ENCODE measurements around the gene RDH5. TPM values are rescaled to one million over a fixed set of nuclear protein-coding genes. Genes with fewer than 3 reads are reported as not detected.

The RDH5 gene
- total RNA-seq, 1 donor from 2014 or later: 10.6 TPM

DNA sequence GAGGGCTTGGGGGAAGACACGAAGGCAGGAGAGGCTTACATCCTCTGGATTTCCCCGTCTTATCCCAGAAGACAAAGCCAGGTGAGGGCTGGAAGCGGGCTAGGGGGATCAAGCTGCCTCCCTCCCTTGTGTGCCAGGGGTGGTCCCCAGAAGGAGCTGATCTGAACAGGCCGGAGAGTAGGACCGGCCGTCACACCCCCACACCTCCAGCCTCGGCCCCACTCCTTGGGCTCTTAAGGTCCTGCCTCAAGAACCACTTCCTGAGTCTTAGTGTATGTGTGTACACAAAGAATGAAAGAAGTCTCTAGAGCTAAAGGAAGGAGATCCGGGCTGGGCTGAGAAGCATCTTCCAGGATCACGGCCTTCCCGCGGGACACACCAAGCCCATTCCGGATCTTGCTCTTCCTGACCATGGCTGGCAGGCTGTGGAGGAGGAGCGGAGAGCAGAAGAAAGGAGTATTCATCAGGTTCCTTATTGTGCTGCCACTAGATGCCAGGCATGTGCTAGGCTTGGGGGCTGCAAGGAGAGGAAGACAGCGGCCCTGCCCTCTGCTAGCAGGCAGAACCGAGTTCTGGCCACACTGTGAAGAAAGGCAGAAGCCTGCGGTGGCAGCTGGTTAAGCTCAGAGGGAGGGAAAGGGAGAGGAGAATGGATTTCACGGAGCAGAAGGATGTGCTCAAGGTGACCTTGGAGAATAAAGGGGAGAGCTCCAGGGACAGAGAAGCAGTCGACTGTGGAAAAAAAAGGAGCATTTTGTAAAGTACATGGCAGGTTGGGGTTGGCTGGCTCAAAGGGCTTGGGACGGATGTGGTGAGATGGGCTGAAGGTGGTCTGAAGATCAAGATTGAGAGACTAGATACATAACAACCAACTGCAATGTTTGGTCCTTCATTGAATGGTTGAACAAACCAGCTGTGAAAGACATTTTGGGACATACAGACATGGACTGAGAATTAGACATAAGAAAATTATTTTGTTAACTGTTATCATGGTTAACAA lies 9.9 kb downstream of the RDH5 start:
- Histone ChIP-seq H3K27me3 (no peaks in the 10 kb centered on the region), H3K4me3 (peak overlapping the region; percentile 67 to 81), H3K4me1 (peaks cover 43% of the 10 kb centered on the region), H3K27ac (peak overlapping the region; percentile 100), H3K9me3 (no peaks in the 10 kb centered on the region), H3K36me3 (peaks cover 0 to 11% of the 10 kb centered on the region in 2 donors)
- TF ChIP-seq, protein P1, sequence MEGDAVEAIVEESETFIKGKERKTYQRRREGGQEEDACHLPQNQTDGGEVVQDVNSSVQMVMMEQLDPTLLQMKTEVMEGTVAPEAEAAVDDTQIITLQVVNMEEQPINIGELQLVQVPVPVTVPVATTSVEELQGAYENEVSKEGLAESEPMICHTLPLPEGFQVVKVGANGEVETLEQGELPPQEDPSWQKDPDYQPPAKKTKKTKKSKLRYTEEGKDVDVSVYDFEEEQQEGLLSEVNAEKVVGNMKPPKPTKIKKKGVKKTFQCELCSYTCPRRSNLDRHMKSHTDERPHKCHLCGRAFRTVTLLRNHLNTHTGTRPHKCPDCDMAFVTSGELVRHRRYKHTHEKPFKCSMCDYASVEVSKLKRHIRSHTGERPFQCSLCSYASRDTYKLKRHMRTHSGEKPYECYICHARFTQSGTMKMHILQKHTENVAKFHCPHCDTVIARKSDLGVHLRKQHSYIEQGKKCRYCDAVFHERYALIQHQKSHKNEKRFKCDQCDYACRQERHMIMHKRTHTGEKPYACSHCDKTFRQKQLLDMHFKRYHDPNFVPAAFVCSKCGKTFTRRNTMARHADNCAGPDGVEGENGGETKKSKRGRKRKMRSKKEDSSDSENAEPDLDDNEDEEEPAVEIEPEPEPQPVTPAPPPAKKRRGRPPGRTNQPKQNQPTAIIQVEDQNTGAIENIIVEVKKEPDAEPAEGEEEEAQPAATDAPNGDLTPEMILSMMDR (IDR thresholded peaks at IDR 0.05): no peak
- TF ChIP-seq POLR2AphosphoS5 (IDR thresholded peaks at IDR 0.05; ENCODE audit: insufficient read depth in 1 of 2, low read depth in 1 of 2): peak in 1 of 2 donors; percentile 54
- DNase-seq (ENCODE audit: extremely low spot score in 2 of 2): peak in 1 of 2 donors; percentile 97
- intact Hi-C loops (cut with DNase I): loop anchor here (5.0 kb wide), 1 partner anchor 202 kb away; the partner anchor contains the start of gene DGKA

DNA sequence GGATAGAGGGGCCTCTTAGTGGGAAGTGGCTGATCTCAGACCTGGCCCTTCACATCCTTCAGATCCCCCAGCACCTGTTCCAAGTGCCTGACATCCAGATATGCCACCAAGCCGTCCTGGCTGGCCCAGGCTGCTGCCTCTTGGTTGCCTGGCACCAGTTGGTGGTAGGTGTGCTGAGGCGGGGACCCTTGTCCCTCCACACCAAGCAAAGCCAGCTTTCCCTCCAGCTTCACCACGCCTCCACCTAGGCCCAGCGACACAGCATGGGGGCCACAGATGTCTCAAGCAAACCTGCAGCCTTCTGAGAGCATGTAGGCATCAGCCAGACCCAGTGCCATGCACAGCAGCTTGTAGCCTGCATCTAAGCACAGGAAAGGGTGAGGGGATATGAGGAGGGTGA lies 12.1 kb downstream of the RDH5 start:
- intact Hi-C loops (cut with DNase I): no loop called here

DNA sequence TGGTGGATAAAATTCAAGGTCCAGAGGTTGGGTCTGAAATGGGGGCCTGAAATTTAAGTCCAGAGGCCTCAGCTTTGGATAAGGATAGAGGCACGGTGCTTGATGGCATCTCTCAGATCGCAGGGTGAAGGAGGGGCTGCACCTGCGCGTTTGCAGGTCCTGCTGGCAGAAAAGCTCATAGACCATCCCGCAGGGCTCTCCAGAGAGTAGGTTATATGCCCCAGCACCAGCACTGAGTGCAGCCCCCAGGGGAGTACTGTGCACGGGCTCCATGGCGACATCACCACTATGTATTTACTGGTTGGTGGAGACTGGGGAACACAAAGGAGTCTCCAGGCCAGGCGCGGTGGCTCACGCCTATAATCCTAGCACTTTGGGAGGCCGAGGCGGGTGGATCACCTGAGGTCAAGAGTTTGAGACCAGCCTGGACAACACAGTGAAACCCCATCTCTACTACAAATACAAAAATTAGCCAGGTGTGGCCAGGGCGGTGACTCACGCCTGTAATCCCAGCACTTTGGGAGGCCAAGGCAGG lies 12.9 kb downstream of the RDH5 start:
- no peaks in the 10 kb centered on the region for H3K36me3 ChIP-seq
- intact Hi-C loops (cut with DNase I): no loop called here
- H3K4me1 ChIP-seq: peaks cover 30% of the 10 kb centered on the region
- no peak for DNase-seq (ENCODE audit: extremely low spot score in 2 of 2)
- H3K27me3 ChIP-seq: no peaks in the 10 kb centered on the region
- no peak for TF ChIP-seq POLR2A (IDR thresholded peaks at IDR 0.05)
- TF ChIP-seq, protein P1 (IDR thresholded peaks at IDR 0.05): no peak
- no peak for TF ChIP-seq POLR2AphosphoS5 (IDR thresholded peaks at IDR 0.05; ENCODE audit: insufficient read depth in 1 of 2, low read depth in 1 of 2)
- H3K27ac ChIP-seq: no peak overlapping the region
- H3K4me3 ChIP-seq: no peak overlapping the region
- H3K9me3 ChIP-seq: no peaks in the 10 kb centered on the region

More for the DNA sequence above, 12.1 kb downstream of the RDH5 start:
- H3K4me3 ChIP-seq: no peak overlapping the region
- no peaks in the 10 kb centered on the region for H3K27me3 ChIP-seq
- TF ChIP-seq, protein P1 (IDR thresholded peaks at IDR 0.05): no peak
- TF ChIP-seq POLR2AphosphoS5 (IDR thresholded peaks at IDR 0.05; ENCODE audit: insufficient read depth in 1 of 2, low read depth in 1 of 2) (no peak), POLR2A (IDR thresholded peaks at IDR 0.05) (no peak)
- no peaks in the 10 kb centered on the region for H3K36me3 ChIP-seq
- peaks cover 30% of the 10 kb centered on the region for H3K4me1 ChIP-seq
- DNase-seq (ENCODE audit: extremely low spot score in 2 of 2): no peak
- no peaks in the 10 kb centered on the region for H3K9me3 ChIP-seq
- no peak overlapping the region for H3K27ac ChIP-seq

DNA sequence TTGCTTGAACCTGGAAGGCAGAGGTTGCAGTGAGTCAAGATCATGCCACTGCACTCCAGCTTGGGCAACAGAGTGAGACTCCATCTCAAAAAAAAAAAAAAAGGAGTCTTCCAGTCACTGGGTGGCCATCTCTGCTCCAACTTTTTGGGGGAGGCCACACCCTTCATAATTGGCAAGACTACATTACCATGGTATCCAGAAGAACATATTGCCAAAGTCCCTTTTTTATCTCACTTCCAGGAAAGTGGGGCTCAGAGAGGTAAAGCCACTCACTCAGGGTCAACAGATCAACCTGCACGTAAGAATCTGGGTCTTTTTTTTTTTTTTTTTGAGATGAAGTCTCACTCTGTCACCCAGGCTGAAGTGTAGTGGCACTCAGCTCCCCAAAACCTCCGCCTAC lies 13.7 kb downstream of the RDH5 start:
- Histone ChIP-seq H3K4me1 (peaks cover 33% of the 10 kb centered on the region), H3K4me3 (no peak overlapping the region), H3K9me3 (no peaks in the 10 kb centered on the region), H3K27ac (no peak overlapping the region), H3K27me3 (no peaks in the 10 kb centered on the region), H3K36me3 (no peaks in the 10 kb centered on the region)
- intact Hi-C loops (cut with DNase I): no loop called here
- no peak for DNase-seq (ENCODE audit: extremely low spot score in 2 of 2)
- TF ChIP-seq POLR2A (IDR thresholded peaks at IDR 0.05): no peak
- TF ChIP-seq, protein P1 (IDR thresholded peaks at IDR 0.05): no peak
- no peak for TF ChIP-seq POLR2AphosphoS5 (IDR thresholded peaks at IDR 0.05; ENCODE audit: insufficient read depth in 1 of 2, low read depth in 1 of 2)

All from vagina (tissue), 2 donors.